22Rv1 (cell line): ENCODE measurements around the gene CCDC97.
"Not testable (repeated sequence)": the region's sequence is repeated elsewhere in the genome, so short reads cannot be mapped to it uniquely, and the experiment has no call there.

Experiments used
- ZFX ChIP-seq: fragments of 450-650 bp; IDR thresholded peaks from 2 replicates; pipeline ENCODE4 v1.6.1; 2017; ENCODE audit warnings: antibody characterized with exemption, borderline replicate concordance
- TF ChIP-seq, protein P1 (sequence below): fragments of 450-650 bp; IDR thresholded peaks from 2 replicates; pipeline ENCODE4 v1.5.1; 2017; ENCODE audit warnings: mild to moderate bottlenecking

- TF ChIP-seq, protein P1, sequence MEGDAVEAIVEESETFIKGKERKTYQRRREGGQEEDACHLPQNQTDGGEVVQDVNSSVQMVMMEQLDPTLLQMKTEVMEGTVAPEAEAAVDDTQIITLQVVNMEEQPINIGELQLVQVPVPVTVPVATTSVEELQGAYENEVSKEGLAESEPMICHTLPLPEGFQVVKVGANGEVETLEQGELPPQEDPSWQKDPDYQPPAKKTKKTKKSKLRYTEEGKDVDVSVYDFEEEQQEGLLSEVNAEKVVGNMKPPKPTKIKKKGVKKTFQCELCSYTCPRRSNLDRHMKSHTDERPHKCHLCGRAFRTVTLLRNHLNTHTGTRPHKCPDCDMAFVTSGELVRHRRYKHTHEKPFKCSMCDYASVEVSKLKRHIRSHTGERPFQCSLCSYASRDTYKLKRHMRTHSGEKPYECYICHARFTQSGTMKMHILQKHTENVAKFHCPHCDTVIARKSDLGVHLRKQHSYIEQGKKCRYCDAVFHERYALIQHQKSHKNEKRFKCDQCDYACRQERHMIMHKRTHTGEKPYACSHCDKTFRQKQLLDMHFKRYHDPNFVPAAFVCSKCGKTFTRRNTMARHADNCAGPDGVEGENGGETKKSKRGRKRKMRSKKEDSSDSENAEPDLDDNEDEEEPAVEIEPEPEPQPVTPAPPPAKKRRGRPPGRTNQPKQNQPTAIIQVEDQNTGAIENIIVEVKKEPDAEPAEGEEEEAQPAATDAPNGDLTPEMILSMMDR, result not testable (repeated sequence)
- not testable (repeated sequence) for TF ChIP-seq ZFX
Observed at GRCh38 chr19:41289814-41290213, 20.2 kb upstream of the CCDC97 start.
